HG03135 (cell line): Measurements from ENCODE around the gene GPR137.

Experiments used
- ATAC-seq: cut with Tn5 transposase; IDR thresholded peaks from one replicate; pipeline ENCODE4 v1.9.1; 2021; ENCODE audit warnings: mild to moderate bottlenecking, moderate library complexity; ENCODE audit not compliant: unreplicated experiment

Gene GPR137

DNA sequence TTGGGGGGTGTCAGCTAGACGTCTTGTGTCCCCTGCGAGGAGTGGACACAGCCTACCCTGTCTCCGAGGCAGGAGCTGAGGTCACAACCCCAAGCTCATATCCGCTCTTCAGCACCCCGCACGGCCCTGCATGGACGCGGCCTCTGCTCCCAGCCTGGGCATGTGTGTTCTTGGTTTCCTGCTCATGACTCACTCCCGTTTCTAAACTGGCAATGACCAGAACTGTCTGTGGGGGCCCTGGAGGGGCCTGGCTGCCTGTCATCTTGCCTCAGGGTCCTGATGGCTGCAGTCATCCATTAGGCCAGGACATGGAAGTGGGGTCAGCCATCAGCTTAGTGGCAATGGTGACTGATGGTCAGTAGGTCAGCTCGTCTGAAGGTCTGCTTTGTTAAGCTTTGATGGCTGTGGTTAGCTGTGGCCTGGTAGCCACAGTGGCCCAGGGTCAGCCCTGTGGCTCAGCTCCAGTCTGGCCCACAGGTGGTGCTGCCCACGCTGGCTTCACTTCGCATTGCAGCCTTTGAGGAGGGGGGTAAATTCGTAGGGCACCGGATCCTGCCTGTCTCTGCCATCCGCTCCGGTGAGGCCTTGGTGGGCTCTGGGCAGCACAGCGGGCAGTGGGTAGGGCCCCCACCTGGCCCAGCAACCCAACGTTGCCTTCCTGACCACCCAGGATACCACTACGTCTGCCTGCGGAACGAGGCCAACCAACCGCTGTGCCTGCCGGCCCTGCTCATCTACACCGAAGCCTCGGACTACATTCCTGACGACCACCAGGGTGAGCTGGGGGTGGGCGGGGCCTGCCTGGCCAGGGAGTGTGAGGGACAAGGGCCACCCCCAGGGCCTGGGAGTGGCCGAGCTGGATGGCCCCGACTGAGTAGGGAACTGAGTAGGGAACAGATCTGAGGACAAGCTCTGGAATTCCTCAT is 22.4 kb upstream of the GPR137 start:
- ATAC-seq, result no peak

DNA sequence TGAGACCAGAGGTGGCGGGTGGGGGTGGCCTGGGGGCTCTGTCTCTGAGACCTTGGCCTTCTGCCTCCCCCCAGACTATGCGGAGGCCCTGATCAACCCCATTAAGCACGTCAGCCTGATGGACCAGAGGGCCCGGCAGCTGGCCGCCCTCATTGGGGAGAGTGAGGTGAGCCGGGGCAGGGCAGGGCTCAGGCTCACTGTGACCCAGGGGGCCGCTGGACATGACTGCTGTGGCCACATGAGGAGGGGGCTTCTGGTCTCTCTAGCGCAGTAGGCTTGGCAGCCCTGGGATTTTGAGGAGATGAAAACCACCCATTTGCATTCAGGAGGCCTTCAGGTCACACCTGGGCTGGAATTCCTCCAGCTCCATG is 21.7 kb upstream of the GPR137 start:
- no peak for ATAC-seq

- no peak for ATAC-seq
Observed at GRCh38 chr11:64264371-64264852, 21.2 kb upstream of the GPR137 start.

GRCh38 chr11:64265176-64266160 is 20.2 kb upstream of the GPR137 start:
- ATAC-seq, result no peak

DNA sequence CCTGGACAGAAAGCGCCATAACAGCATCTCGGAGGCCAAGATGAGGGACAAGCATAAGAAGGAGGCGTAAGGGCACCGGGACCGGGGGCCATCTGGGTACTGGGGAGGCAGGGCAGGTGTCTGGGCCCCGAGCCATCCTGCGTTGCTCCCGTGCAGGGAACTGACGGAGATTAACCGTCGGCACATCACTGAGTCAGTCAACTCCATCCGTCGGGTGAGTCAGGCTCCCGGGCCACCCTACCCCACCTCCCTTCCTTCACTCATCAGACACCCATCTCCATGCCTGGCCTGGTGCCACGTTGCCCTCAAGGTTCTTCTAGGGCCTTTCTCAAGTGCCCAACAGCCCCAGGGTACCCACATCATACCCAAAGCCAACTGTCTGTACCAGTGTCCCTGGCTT is 19.3 kb upstream of the GPR137 start:
- no peak for ATAC-seq

- no peak for ATAC-seq
Observed at GRCh38 chr11:64267207-64267945, 18.3 kb upstream of the GPR137 start.

DNA sequence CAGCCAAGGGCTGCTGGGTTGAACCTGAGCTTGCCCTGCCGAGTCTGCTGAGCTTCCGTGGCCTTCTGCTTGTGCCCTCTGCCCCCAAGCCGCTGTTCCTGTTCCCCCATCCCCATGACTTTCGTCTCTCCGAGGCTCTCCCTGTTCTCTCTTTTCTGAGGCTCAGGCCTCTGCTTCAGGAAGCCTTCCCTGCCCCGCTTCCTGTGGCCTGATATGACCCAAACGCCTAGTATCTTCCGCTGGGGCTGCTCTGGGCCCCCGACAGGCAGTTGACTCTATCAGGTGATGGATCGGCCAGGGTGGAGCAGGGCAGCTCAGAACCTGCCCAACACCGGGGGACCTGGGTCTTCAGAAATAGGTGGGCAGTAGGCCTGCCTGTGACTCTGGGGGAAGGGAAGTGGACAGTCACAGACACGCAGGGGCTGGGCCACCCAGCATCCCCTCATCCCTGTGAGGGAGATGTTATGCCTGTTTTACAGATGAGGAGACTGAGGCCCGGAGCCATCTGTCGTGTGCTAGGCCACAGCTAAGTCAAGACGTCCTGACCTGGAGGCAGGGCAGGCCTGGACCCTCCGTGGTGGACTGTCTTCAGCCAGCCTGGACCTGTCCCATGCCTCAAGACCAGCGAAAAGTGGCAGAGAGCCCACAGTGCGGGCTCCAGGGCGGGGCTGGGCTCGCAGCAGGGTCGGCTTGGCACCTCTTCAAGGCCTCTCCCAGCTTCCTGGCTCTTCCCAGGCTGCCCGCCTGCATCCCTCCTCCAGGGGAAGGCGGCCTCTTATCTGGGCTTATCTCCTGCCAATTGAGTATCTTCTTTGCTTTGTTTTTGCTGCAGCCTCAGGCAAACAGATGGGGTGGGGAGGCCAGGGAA is 17.4 kb upstream of the GPR137 start:
- no peak for ATAC-seq

DNA sequence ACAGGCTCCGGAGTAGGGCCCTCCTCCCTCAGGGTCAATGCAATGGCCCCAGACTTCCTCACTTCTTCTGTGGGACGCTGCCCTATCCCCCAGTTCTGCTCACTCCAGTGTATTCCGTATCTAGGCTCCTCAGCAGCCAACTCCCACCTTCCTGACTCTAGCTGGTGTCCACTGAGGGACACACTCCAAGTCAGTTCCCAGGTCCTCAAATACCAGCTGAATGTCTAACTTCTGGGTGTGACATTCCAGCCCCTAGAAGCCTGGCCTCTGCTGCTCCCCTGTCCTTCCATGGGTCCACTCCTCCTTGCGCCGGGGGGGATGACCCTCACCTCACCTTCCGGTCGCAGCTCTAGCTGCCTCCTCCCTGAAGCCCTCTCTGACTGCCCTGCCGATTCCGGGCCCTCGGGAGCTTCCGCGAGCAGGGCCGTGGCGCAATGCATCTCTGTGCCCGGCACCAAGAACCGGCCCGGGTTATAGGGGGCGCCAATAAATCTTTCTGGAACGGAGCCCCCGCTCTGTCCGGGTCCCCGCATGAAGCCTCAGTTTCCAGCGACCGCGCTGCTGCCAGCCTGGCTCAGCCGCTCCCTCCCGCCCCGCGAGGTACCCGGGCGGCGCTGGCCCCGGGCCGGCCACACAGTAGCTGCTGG is 16.6 kb upstream of the GPR137 start:
- ATAC-seq, result peak; percentile 14

DNA sequence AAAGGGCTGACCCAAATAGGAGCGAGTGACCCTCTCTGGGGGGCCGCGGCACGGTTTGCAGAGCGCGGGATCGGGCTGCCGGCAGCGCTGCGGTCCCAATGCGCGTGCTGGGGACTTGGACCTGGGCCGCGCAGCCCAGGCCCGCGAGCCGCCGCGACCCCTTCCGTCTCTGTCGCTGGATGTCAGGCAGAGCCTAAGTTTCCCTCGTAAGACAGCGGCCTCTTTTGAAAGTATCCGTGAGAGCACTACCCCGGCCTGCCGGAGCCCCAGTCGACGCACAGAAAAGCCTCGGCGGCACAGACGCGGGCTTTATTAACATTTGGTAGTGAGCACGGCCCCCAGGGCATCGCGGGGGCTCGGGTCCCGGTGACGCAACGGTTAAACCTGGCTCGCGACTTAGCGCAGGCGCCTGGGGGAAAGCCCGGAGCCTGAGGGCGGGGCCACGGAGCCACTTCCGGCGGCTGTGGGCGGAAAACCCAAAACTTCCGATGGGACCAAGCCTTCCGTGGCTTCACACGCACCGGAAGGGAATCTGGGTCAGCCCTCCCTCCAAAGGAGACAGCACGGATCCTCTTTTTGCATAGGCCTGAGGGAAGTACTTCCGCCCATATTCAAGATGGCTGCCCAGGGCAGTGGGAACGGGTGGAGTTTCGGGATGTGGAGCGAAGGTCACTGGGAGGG is 16.0 kb upstream of the GPR137 start:
- ATAC-seq, result peak; percentile 65

DNA sequence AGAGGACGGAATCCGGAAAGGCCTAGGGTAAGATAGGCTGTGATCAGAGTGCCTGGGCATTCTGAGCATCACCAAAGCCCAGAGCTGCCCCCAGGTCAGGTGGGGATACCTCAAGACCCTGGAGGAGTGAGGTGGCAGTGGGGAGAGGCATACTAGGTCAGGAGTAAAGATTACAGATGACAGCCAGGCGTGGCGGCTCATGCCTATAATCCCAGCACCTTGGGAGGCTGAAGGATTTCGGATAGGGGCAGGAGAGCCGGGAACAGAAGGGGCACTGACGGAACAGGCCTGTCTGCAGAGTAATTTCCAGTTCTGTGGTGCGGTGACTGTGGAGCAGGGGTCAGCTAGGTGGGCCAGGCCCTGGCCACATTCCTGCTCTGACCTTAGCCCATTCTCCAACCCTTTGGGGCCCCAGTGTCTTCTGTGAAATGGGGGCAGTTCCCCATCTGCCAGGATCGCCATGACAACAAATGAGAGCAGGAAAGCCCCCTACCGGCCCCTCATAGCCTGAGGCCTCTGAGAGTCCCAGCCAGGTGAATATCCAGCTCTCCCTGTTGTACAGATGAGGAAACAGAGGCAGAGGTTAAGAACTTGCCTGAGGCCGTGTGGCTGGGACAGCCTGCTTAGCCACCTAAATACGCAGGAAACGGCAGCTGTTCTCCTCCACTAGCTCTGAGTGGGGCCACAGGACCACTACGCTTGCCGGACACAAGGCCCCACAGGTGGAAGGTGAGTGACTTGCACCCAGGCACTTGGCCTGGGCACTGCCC is 10.4 kb upstream of the GPR137 start:
- ATAC-seq, result no peak

GRCh38 chr11:64275841-64276240 is 9.8 kb upstream of the GPR137 start:
- no peak for ATAC-seq

- no peak for ATAC-seq
Observed at GRCh38 chr11:64276653-64277431, 8.8 kb upstream of the GPR137 start.

- ATAC-seq, result no peak
Observed at GRCh38 chr11:64278576-64279190, 7.0 kb upstream of the GPR137 start.

DNA sequence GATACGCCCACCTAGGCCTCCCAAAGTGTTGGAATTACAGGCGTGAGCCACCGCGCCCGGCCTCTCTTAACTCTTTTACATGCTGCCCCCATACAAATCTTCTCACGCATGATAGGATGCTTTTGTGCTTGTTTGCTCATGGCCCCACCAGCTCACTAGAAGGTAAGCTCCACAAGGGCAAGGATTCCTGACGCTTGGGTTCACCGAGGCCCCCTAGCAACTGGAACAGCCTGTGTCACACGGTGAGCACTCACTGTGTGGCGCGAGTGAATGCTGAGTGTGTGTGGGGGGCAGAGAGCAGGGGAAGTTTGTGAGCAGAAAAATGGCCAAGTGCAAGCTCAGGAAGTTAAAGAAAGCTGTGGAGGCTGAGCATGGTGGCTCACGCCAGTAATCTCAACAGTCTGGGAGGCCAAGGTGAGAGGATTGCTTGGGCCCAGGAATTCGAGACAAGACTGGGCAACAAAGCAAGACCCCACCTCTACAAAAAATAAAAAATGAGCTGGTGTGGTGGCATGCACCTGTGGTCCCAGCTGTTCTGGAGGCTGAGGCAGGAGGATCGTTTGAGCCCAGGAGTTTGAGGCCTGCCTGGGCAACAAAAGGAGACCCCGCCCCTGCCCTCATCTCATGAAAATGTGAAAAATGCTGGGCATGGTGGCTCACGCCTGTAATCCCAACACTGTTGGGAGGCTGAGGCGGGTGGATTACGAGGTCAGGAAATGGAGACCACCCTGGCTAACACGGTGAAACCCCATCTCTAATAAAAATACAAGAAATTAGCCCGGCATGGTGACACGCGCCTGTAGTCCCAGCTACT is 3.5 kb upstream of the GPR137 start:
- ATAC-seq, result no peak

GRCh38 chr11:64283092-64283491 is 2.6 kb upstream of the GPR137 start:
- ATAC-seq, result no peak
